Measurements from ENCODE around the gene EFS. TPM values are rescaled to one million over a fixed set of nuclear protein-coding genes. Genes with fewer than 3 reads are reported as not detected.

EFS gene
- total RNA-seq, 6 experiments from 2014 or later = 8.8 to 13.5 (median 12.3) TPM

- H3K9me3 Mint-ChIP-seq = no peaks in the 10 kb centered on the region
- no peak for DNase-seq
- no peak overlapping the region for H3K4me3 Mint-ChIP-seq
- H3K27me3 Mint-ChIP-seq (ENCODE audit: insufficient read depth) = peaks cover 67% of the 10 kb centered on the region
- TF ChIP-seq CTCF (IDR thresholded peaks at IDR 0.05) = no peak
- no peaks in the 10 kb centered on the region for H3K4me1 Mint-ChIP-seq (ENCODE audit: low read depth)
- H3K36me3 Mint-ChIP-seq (ENCODE audit: low read depth) = no peaks in the 10 kb centered on the region
- no peak overlapping the region for H3K27ac Mint-ChIP-seq
Observed at GRCh38 chr14:23406244-23406643, 41.3 kb upstream of the EFS start.

- no peaks in the 10 kb centered on the region for H3K36me3 Mint-ChIP-seq (ENCODE audit: low read depth)
- H3K27me3 Mint-ChIP-seq (ENCODE audit: insufficient read depth) = peaks cover 70% of the 10 kb centered on the region
- no peak overlapping the region for H3K4me3 Mint-ChIP-seq
- no peak for TF ChIP-seq CTCF (IDR thresholded peaks at IDR 0.05)
- H3K27ac Mint-ChIP-seq = no peak overlapping the region
- H3K9me3 Mint-ChIP-seq = no peaks in the 10 kb centered on the region
- DNase-seq = no peak
- no peaks in the 10 kb centered on the region for H3K4me1 Mint-ChIP-seq (ENCODE audit: low read depth)
Observed at GRCh38 chr14:23405516-23406025, 40.6 kb upstream of the EFS start.

- Mint-ChIP-seq H3K36me3 (ENCODE audit: low read depth) (no peaks in the 10 kb centered on the region), H3K4me3 (no peak overlapping the region), H3K9me3 (no peaks in the 10 kb centered on the region), H3K4me1 (ENCODE audit: low read depth) (no peaks in the 10 kb centered on the region), H3K27ac (no peak overlapping the region), H3K27me3 (ENCODE audit: insufficient read depth) (peaks cover 68% of the 10 kb centered on the region)
- no peak for TF ChIP-seq CTCF (IDR thresholded peaks at IDR 0.05)
- DNase-seq = no peak
Observed at GRCh38 chr14:23405096-23405495, 40.1 kb upstream of the EFS start.

- no peak for TF ChIP-seq CTCF (IDR thresholded peaks at IDR 0.05)
- Mint-ChIP-seq H3K9me3 (no peaks in the 10 kb centered on the region), H3K4me1 (ENCODE audit: low read depth) (no peaks in the 10 kb centered on the region), H3K36me3 (ENCODE audit: low read depth) (no peaks in the 10 kb centered on the region), H3K27ac (no peak overlapping the region), H3K4me3 (no peak overlapping the region), H3K27me3 (ENCODE audit: insufficient read depth) (peaks cover 71% of the 10 kb centered on the region)
- no peak for DNase-seq
Observed at GRCh38 chr14:23404331-23404900, 39.4 kb upstream of the EFS start.

- H3K4me3 Mint-ChIP-seq = no peak overlapping the region
- no peak for DNase-seq
- no peaks in the 10 kb centered on the region for H3K9me3 Mint-ChIP-seq
- no peaks in the 10 kb centered on the region for H3K4me1 Mint-ChIP-seq (ENCODE audit: low read depth)
- H3K36me3 Mint-ChIP-seq (ENCODE audit: low read depth) = no peaks in the 10 kb centered on the region
- H3K27me3 Mint-ChIP-seq (ENCODE audit: insufficient read depth) = peaks cover 73% of the 10 kb centered on the region
- no peak for TF ChIP-seq CTCF (IDR thresholded peaks at IDR 0.05)
- no peak overlapping the region for H3K27ac Mint-ChIP-seq
Observed at GRCh38 chr14:23403908-23404307, 38.9 kb upstream of the EFS start.

GRCh38 chr14:23403139-23403438, 38.1 kb upstream of the EFS start:
- no peak for DNase-seq
- no peaks in the 10 kb centered on the region for H3K36me3 Mint-ChIP-seq (ENCODE audit: low read depth)
- peaks cover 75% of the 10 kb centered on the region for H3K27me3 Mint-ChIP-seq (ENCODE audit: insufficient read depth)

More at GRCh38 chr14:23403139-23403438, 38.1 kb upstream of the EFS start:
- no peak for TF ChIP-seq CTCF (IDR thresholded peaks at IDR 0.05)
- H3K27ac Mint-ChIP-seq = no peak overlapping the region
- H3K9me3 Mint-ChIP-seq = no peaks in the 10 kb centered on the region
- no peak overlapping the region for H3K4me3 Mint-ChIP-seq
- no peaks in the 10 kb centered on the region for H3K4me1 Mint-ChIP-seq (ENCODE audit: low read depth)

Data from HFFc6 (cell line).